ENCODE data around the gene PTPRN2.
"Not testable (repeated sequence)": the region's sequence is repeated elsewhere in the genome, so short reads cannot be mapped to it uniquely, and the experiment has no call there.

PTPRN2 gene

GRCh38 chr7:158432369-158433341 is 155.0 kb downstream of the PTPRN2 start:
- no peak for DNase-seq

DNA sequence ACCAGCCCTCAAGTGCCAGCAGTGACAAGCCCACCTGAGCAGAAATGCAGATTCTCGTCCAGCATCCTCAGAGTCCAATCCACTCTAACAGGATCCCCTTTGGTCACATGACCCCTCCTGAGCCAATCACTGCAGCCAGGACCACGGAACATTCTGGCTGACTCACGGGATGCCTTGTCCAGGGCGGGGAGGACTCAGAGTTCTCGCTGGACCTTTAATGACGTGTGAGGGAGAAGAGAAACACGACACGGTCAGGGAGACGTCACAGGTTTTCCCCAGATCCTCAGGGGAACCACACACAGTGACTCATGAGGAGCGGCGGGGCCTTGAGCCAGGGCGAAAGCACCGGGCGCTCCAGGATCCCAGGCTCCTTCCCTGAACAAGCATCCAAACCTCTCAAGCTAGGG is 155.7 kb downstream of the PTPRN2 start:
- DNase-seq: no peak

DNA sequence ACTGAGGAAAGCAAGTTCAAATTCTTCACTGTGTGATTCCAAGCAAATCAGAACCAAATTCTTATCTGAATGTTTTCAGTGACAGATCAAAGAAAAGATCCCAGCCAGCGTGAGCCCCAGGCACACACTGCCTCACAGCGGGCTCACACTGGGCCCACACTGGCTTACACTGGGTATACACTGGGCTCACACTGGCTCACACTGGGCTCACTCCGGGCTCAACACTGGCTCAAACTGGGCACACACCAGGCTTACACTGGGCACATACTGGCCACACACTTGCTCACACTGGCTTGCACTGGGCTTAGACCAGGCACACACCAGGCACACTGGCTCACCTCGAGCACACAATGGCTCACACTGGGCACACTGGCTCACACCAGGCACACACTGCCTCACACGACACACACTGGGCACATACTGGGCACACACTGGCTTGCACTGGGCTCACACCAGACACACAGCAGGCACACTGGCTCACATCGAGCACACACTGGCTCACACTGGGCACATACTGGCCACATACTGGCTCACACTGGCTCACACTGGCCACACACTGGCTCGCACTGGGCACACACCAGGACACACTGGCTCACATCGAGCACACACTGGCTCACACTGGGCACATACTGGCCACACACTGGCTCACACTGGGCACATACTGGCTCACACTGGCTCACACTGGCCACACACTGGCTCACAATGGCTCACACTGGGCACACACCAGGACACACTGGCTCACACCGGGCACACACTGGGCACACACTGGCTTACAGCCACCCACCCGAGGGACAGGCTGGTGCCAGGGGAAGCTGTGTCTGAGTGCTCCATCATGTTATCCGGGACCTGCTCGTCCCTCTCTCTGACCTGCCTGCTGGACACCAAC is 156.3 kb downstream of the PTPRN2 start:
- no peak for DNase-seq

DNA sequence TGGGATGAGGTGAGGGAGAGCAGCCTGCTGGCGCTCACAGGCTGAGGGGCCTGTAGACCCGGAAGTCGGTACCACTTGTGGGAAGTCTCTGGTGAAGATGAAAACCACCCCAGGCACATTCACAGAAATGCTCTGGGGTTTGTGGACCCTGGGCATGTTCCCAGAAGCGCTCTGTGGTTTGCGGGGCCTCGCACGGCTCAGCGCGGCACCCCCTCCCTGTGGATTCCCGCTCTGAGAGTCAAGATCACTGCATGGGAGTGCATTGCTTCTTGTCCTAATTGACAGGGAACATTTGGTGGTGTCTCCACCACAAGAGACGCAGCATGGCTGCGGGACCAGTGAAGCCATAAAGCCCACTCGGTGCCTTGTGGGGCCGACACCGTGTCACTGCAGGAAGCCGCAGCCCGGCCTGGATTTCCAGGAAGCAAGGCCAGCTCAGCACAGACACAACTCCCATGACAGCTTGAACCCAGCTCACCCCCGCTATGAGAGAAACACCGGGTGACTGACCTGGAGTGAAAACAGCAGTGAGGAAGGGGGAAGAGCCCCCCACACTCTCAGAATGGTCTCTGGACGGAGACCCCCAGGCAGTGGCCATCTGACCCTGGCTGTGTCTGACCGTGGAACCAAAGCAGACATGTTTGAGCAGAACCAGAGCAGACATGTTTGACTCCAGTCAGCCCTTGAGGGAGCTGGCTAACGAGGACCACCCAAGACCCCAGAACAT is 157.2 kb downstream of the PTPRN2 start:
- DNase-seq: no peak

GRCh38 chr7:158428837-158429753 is 158.5 kb downstream of the PTPRN2 start:
- no peak for DNase-seq

- DNase-seq: peak in 1 of 2 experiments; percentile 13
Measured at GRCh38 chr7:158428131-158428836, 159.3 kb downstream of the PTPRN2 start.

- DNase-seq: not testable (repeated sequence)
Measured at GRCh38 chr7:158425676-158426075, 161.9 kb downstream of the PTPRN2 start.

DNA sequence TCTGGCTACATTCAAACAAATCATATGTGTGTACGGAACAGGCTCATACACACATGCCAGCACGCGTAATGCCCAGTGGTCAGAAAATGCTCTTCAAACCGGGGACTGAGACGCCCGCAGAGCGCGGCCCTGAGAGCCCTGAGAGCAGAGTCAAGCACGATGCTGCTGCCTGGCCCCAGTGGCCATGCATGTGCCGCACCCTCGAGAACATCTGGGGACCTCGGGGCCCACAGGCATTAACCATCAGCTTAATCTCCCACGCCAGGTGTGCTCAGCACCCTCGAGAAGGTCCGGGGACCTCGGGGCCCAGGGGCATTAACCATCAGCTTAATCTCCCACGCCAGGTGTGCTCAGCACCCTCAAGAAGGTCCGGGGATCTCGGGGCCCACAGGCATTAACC is 163.1 kb downstream of the PTPRN2 start:
- no peak for DNase-seq

GRCh38 chr7:158424011-158424410 is 163.6 kb downstream of the PTPRN2 start:
- no peak for DNase-seq

- no peak for DNase-seq
Measured at GRCh38 chr7:158422887-158423560, 164.6 kb downstream of the PTPRN2 start.

DNA sequence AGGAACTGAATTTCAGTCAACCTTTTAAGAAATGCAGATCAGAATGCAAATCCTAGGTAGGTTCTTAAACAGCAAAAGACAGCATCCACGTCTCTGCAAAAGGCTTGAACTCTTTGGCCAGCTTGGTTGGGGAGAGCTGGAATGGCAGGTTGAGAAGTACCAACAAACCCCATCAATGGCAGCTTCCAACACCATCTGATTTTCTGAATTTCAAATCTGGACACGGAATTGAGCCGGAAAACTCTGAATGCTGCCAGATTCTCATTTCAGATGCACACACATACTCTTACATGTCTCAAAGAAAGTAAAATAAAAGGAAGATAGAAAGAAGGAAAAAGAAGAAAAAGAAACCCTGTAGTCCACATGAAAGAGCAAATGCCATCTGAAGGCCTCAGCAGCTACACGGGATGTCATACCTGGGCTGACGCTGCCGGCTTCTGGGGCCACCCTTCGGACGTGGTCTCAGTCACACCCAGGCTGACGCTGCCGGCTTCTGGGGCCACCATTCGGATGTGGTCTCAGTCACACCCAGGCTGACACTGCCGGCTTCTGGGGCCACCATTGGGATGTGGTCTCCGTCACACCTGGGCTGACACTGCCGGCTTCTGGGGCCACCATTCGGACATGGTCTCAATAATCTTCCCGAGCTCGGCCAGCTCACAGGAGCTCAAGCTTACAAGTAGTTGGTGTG is 165.3 kb downstream of the PTPRN2 start:
- DNase-seq: no peak

GRCh38 chr7:158421361-158421760 is 166.3 kb downstream of the PTPRN2 start:
- no peak for DNase-seq

GRCh38 chr7:158420591-158421340 is 166.9 kb downstream of the PTPRN2 start:
- DNase-seq: no peak

- DNase-seq: no peak
Measured at GRCh38 chr7:158419238-158419785, 168.3 kb downstream of the PTPRN2 start.

DNA sequence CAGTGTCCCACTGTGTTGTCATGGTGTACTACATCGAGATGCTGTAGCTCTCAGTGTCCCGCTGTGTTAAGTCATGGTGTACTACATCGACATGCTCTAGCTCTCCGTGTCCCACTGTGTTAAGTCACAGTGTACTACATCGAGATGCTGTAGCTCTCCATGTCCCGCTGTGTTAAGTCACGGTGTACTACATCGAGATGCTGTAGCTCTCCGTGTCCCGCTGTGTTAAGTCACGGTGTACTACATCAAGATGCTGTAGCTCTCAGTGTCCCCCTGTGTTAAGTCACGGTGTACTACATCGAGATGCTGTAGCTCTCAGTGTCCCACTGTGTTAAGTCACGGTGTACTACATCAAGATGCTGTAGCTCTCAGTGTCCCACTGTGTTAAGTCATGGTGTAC is 169.2 kb downstream of the PTPRN2 start:
- not testable (repeated sequence) for DNase-seq

GRCh38 chr7:158416283-158416933 is 171.2 kb downstream of the PTPRN2 start:
- DNase-seq: no peak

DNA sequence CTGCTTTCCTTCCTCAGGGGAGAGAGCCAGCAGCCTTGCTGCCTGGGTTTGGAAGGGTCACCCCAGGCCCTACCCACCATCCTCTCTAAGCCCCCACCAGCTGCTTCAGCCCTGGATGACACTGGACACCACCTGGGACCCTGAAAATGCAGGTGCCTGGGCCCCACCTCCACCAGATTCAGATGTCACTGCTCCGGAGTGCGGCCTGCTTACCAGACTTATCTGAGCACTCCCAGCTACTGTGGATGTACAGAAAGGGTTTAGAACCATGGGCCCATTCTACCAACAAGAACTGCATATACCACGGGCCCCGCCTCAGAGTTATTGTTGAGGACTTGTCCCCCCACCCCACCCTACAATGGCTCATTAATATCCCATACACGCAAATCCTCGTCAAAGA is 172.3 kb downstream of the PTPRN2 start:
- DNase-seq: no peak

DNA sequence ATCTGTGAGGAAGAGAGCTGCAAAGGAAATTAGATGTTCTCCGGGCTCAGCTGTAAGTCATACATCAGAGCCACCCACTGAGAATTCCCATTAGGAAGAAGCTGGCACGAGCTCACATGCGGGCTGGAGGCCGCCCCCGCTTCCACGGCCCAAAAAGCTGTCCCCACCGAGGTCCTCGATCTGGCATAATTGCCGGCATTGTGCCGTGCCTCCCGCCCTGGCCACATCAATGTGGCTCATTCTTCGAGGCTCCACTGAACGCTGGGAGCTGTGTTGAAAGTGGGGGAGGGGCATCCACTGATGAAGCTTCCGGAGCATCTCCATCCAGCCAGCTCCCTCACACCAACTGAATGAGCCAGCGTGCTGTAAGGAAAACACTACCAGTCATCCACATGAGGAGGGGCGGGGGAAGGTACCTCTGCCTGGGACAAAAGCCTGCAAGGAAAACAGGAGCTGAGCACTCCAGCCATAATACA is 173.1 kb downstream of the PTPRN2 start:
- DNase-seq: no peak

Measured in Kasumi-1 (cell line).